A549 (cell line): ENCODE measurements around the gene TNIP2. TPM values are rescaled to one million over a fixed set of nuclear protein-coding genes. Genes with fewer than 3 reads are reported as not detected.

Experiments
- ATAC-seq, 2 experiments: fragments of 200-7000 bp in 1 of 2; fragments of >200 bp in 1 of 2; cut with Nextera tagmentation in 1 of 2; cut with Tn5 transposase in 1 of 2; 3 replicates each; pipeline versions ENCODE4 v1.8.0 to v1.9.1; 2018 to 2020; ENCODE audit warnings: mild to moderate bottlenecking in 1 of 2, moderate library complexity in 1 of 2
- CTCF ChIA-PET: fragments of 300-600 bp; sonication (Branson Sonifier 250); formaldehyde crosslinking; extraction: SDS; loops from one replicate; lab custom pipeline; 2021; ENCODE audit warnings: antibody characterized with exemption, inconsistent platforms; lab: Yijun Ruan, JAX
- POLR2A ChIA-PET: fragments of 350-600 bp; formaldehyde crosslinking; extraction: SDS; loops from one replicate; lab custom pipeline; 2021; ENCODE audit warnings: antibody characterized with exemption, inconsistent platforms; lab: Yijun Ruan, JAX
- DNase-seq, 2 experiments: peaks; one replicate each; pipeline versions ENCODE4 v3.0.0 to v3.0.0-alpha.2; 2011 to 2016; ENCODE audit warnings: low read depth in 1 of 2, low spot score in 1 of 2
- FAIRE-seq: peaks from 2 replicates; lab custom pipeline; 2011; peaks lifted over from hg19 to GRCh38; lab: Jason Lieb, UNC
- H3K27ac ChIP-seq, 2 experiments: fragments of >200 bp; sonication (Bioruptor Twin); formaldehyde crosslinking; 3 replicates each; pipeline ENCODE4 v1.5.1; 2016 to 2017
- H3K4me1 ChIP-seq: fragments of >200 bp; sonication (Bioruptor Twin); formaldehyde crosslinking; 3 replicates; pipeline ENCODE4 v1.6.1; 2016
- H3K4me2 ChIP-seq: fragments of >200 bp; sonication (Bioruptor Twin); formaldehyde crosslinking; 3 replicates; pipeline ENCODE4 v1.6.1; 2016
- H3K4me3 ChIP-seq: fragments of >200 bp; sonication (Bioruptor Twin); formaldehyde crosslinking; 3 replicates; pipeline ENCODE4 v1.5.1; 2016
- H3K9me3 ChIP-seq: fragments of >200 bp; sonication (Bioruptor Twin); formaldehyde crosslinking; 3 replicates; pipeline ENCODE4 v1.6.1; 2016
- CHD4 ChIP-seq: fragments of 200-600 bp; sonication (generic); IDR thresholded peaks from 2 replicates; pipeline ENCODE4 v1.6.1; 2016; ENCODE audit warnings: antibody characterized with exemption, mild to moderate bottlenecking, borderline replicate concordance
- ESRRA ChIP-seq: fragments of 150-350 bp; IDR thresholded peaks from 2 replicates; pipeline ENCODE4 v1.6.1; 2014; ENCODE audit warnings: mild to moderate bottlenecking, low read length, borderline replicate concordance
- FOXS1 ChIP-seq: fragments of 250-450 bp; sonication (Bioruptor Pico); IDR thresholded peaks from 2 replicates; pipeline ENCODE4 v1.5.0; 2020; ENCODE audit warnings: mild to moderate bottlenecking, moderate library complexity
- JUNB ChIP-seq: fragments of >200 bp; sonication (Bioruptor Twin); formaldehyde crosslinking; IDR thresholded peaks from 2 replicates; pipeline ENCODE4 v1.6.1; 2016
- KDM1A ChIP-seq: fragments of 200-600 bp; sonication (generic); IDR thresholded peaks from 2 replicates; pipeline ENCODE4 v1.6.1; 2016; ENCODE audit warnings: low read depth, mild to moderate bottlenecking
- MAZ ChIP-seq: fragments of 150-350 bp; IDR thresholded peaks from 2 replicates; pipeline ENCODE4 v1.6.1; 2014; ENCODE audit warnings: antibody characterized with exemption, low read depth, low read length, borderline replicate concordance
- NPAS2 ChIP-seq: fragments of 250-450 bp; sonication (Bioruptor Pico); IDR thresholded peaks from 2 replicates; pipeline ENCODE4 v1.8.0; 2022; ENCODE audit warnings: mild to moderate bottlenecking, moderate library complexity, borderline replicate concordance
- RARB ChIP-seq: fragments of 250-450 bp; sonication (Bioruptor Pico); IDR thresholded peaks from 2 replicates; pipeline ENCODE4 v1.8.0; 2021; ENCODE audit warnings: mild to moderate bottlenecking, moderate library complexity
- WGBS: methylation state at CpG from one replicate; pipeline ENCODE4 v1.1.6; 2017; ENCODE audit errors: missing lambda C conversion rate; 5-methylcytosine and 5-hydroxymethylcytosine counted together
- polyA plus RNA-seq, 4 experiments: library from polyadenylated mRNA; depleted of rRNA in 3 of 4; stranded (reverse); fragments of >200 nt; fragmentation: RNase III in 1 of 4; extraction: RNeasy Plus Mini Kit Qiagen cat#74134 plus additional on column Dnase treatment in 1 of 4; gene quantifications; 2 replicates in 3 of 4; 3 replicates in 1 of 4; pipeline ENCODE4 v1.2.3, GENCODE V29; 2011 to 2017
- TF ChIP-seq, protein P1 (sequence below): IDR thresholded peaks from 2 replicates; pipeline ENCODE4 v1.6.1; 2012; ENCODE audit warnings: low read depth, borderline replicate concordance
- TF ChIP-seq, protein P2 (sequence below): fragments of 450-650 bp; IDR thresholded peaks from 2 replicates; pipeline ENCODE4 v1.6.1; 2014; ENCODE audit warnings: antibody characterized with exemption
- TF ChIP-seq, protein P3 (sequence below): fragments of 150-350 bp; IDR thresholded peaks from 2 replicates; pipeline ENCODE4 v1.6.1; 2014; ENCODE audit warnings: low read depth, mild to moderate bottlenecking, low read length
- TF ChIP-seq, protein P4 (sequence below): fragments of 200-600 bp; sonication (generic); IDR thresholded peaks from 2 replicates; pipeline ENCODE4 v1.6.1; 2016; ENCODE audit warnings: antibody characterized with exemption, mild to moderate bottlenecking, moderate library complexity
- TF ChIP-seq, protein P5 (sequence below): fragments of >200 bp; sonication (Bioruptor Twin); formaldehyde crosslinking; IDR thresholded peaks from 3 replicates; pipeline ENCODE4 v1.6.1; 2016

Gene TNIP2
- polyA plus RNA-seq, 2 of the 4 experiments (the other 2 are of a cell fraction), result 20.0 to 27.9 TPM

DNA sequence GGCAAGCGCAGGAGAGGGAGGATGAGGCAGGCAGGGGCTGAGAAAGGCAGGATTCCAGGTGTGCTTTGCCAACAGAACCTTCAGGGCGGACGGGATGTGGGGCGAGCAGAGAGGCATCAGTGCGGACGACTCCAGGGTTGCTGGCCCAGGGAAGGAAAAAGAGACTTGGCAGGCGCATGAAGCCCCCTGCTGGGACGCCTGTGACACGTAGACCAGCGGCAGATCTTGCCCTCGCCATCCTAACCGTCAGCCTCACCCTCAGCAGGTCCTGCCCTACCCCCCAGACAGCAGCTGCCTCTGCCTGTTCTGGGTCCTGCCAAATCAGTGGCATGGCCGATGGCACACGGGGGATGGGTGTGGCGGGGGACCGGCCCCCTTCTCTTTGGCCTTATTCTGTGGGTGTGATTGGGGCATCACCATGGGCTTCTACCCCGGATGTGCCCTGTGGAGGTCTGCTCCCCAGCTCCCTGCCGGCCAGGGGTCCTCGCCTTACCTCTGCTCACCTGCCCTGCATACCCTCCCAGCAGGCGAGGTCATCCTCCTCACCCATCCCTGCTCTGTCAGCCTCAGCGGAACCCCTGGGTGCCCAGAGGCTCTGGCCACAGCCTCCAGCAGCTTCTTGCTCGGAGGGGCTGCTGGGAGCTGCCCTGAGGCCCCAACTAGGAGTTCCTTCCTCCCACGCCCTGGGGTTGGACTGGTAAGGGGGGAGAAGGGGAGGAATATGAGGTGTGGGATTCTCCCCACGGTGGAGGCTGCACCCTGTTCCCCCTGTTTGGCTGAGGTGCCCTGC is 33.9 kb upstream of the TNIP2 start:
- DNase-seq (no peak), FAIRE-seq (no peak), ATAC-seq (no peak)
- no peak overlapping the region for H3K27ac ChIP-seq
- H3K4me1 ChIP-seq, result peaks cover 18% of the 10 kb centered on the region
- ChIA-PET CTCF (interaction anchor here (1.3 kb wide), 1 partner anchor 25 kb away, joined by 4 read pairs; no protein-coding TSS in a partner anchor), POLR2A (no interaction called here)
- WGBS, result 72% methylated on average over 16 of the region's 24 CpGs
- no peaks in the 10 kb centered on the region for H3K9me3 ChIP-seq
- H3K4me2 ChIP-seq, result no peak overlapping the region
- H3K4me3 ChIP-seq, result no peak overlapping the region
- TF ChIP-seq NPAS2, result no peak
- TF ChIP-seq, protein P1, sequence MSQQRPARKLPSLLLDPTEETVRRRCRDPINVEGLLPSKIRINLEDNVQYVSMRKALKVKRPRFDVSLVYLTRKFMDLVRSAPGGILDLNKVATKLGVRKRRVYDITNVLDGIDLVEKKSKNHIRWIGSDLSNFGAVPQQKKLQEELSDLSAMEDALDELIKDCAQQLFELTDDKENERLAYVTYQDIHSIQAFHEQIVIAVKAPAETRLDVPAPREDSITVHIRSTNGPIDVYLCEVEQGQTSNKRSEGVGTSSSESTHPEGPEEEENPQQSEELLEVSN, result no peak
- TF ChIP-seq MAZ, result no peak
- TF ChIP-seq KDM1A, result no peak
- no peak for TF ChIP-seq ESRRA
- TF ChIP-seq, protein P2, sequence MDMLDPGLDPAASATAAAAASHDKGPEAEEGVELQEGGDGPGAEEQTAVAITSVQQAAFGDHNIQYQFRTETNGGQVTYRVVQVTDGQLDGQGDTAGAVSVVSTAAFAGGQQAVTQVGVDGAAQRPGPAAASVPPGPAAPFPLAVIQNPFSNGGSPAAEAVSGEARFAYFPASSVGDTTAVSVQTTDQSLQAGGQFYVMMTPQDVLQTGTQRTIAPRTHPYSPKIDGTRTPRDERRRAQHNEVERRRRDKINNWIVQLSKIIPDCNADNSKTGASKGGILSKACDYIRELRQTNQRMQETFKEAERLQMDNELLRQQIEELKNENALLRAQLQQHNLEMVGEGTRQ, result no peak
- TF ChIP-seq, protein P3, sequence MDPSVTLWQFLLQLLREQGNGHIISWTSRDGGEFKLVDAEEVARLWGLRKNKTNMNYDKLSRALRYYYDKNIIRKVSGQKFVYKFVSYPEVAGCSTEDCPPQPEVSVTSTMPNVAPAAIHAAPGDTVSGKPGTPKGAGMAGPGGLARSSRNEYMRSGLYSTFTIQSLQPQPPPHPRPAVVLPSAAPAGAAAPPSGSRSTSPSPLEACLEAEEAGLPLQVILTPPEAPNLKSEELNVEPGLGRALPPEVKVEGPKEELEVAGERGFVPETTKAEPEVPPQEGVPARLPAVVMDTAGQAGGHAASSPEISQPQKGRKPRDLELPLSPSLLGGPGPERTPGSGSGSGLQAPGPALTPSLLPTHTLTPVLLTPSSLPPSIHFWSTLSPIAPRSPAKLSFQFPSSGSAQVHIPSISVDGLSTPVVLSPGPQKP, result no peak
- TF ChIP-seq FOXS1 (CRISPR knock-in tag), result no peak
- no peak for TF ChIP-seq JUNB
- TF ChIP-seq, protein P4, sequence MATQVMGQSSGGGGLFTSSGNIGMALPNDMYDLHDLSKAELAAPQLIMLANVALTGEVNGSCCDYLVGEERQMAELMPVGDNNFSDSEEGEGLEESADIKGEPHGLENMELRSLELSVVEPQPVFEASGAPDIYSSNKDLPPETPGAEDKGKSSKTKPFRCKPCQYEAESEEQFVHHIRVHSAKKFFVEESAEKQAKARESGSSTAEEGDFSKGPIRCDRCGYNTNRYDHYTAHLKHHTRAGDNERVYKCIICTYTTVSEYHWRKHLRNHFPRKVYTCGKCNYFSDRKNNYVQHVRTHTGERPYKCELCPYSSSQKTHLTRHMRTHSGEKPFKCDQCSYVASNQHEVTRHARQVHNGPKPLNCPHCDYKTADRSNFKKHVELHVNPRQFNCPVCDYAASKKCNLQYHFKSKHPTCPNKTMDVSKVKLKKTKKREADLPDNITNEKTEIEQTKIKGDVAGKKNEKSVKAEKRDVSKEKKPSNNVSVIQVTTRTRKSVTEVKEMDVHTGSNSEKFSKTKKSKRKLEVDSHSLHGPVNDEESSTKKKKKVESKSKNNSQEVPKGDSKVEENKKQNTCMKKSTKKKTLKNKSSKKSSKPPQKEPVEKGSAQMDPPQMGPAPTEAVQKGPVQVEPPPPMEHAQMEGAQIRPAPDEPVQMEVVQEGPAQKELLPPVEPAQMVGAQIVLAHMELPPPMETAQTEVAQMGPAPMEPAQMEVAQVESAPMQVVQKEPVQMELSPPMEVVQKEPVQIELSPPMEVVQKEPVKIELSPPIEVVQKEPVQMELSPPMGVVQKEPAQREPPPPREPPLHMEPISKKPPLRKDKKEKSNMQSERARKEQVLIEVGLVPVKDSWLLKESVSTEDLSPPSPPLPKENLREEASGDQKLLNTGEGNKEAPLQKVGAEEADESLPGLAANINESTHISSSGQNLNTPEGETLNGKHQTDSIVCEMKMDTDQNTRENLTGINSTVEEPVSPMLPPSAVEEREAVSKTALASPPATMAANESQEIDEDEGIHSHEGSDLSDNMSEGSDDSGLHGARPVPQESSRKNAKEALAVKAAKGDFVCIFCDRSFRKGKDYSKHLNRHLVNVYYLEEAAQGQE, result no peak
- no peak for TF ChIP-seq RARB (CRISPR knock-in tag)
- TF ChIP-seq CHD4, result no peak
- TF ChIP-seq, all 56 proteins: peak for 0

DNA sequence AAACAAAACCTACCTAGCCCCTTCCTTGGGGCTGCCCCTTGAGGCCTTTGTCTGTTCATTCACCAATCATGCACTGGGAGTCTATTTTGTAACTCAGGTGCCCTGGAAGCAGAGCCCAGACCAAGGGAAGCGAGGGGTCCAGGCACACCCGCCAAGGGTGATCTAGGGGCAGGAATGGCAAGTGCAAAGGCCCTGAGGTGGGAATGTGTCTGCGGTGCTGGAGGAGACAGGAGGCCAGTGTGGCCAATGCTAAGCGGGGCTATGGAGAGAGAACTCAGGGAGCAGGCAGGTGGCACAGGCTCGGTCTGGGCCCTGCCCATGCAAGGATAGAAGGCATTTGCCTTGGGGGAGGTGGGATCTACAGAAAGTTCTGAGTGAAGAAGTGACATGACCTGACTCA is 33.2 kb upstream of the TNIP2 start:
- Histone ChIP-seq H3K4me3 (no peak overlapping the region), H3K4me1 (peaks cover 11% of the 10 kb centered on the region), H3K9me3 (no peaks in the 10 kb centered on the region), H3K4me2 (no peak overlapping the region), H3K27ac (no peak overlapping the region)
- POLR2A ChIA-PET, result no interaction called here
- ATAC-seq, result no peak
- no peak for FAIRE-seq
- CTCF ChIA-PET, result no interaction called here
- WGBS, result 92% methylated on average over 5 of the region's 5 CpGs
- no peak for DNase-seq
- TF ChIP-seq, protein P5, sequence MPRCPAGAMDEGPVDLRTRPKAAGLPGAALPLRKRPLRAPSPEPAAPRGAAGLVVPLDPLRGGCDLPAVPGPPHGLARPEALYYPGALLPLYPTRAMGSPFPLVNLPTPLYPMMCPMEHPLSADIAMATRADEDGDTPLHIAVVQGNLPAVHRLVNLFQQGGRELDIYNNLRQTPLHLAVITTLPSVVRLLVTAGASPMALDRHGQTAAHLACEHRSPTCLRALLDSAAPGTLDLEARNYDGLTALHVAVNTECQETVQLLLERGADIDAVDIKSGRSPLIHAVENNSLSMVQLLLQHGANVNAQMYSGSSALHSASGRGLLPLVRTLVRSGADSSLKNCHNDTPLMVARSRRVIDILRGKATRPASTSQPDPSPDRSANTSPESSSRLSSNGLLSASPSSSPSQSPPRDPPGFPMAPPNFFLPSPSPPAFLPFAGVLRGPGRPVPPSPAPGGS, result no peak
